Measurements from ENCODE around the gene CEND1.

The CEND1 gene

DNA sequence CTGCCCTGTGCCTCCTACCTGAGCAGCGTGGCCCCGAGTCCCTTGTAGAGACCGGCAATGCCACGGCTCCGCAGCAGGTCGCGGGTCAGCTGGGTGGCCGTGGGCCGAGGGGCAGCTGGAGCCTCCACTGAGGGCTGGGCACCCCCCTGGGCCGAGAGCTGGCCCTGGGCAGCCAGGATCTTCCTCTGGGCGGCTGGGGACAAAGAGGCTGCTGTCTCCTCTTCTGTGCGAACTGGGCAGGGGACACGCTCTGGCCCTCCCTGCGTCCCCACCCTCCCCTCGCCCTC, 2.6 kb upstream of the CEND1 start:
- no peaks in the 10 kb centered on the region for H3K9me3 ChIP-seq (ENCODE audit: insufficient read depth, low read length)
- H3K4me1 ChIP-seq (ENCODE audit: insufficient read depth, insufficient read length), result peaks cover 58% of the 10 kb centered on the region
- no peak for TF ChIP-seq YY1 (IDR thresholded peaks at IDR 0.05; ENCODE audit: insufficient read depth, insufficient read length)
- no peak for TF ChIP-seq SUZ12 (IDR thresholded peaks at IDR 0.05; ENCODE audit: extremely low read depth, insufficient read depth, insufficient read length)
- no peak for TF ChIP-seq ZNF274 (IDR thresholded peaks at IDR 0.05; ENCODE audit: low read depth, low read length)
- H3K9ac ChIP-seq (ENCODE audit: insufficient read length, low read depth), result no peak overlapping the region
- DNase-seq (ENCODE audit: low read depth, low spot score), result no peak
- peaks cover 39% of the 10 kb centered on the region for H3K36me3 ChIP-seq (ENCODE audit: insufficient read depth, insufficient read length, low read length)
- H3K4me3 ChIP-seq (ENCODE audit: insufficient read length, low read depth), result no peak overlapping the region
- no peaks in the 10 kb centered on the region for H3K27me3 ChIP-seq (ENCODE audit: insufficient read depth, insufficient read length)

DNA sequence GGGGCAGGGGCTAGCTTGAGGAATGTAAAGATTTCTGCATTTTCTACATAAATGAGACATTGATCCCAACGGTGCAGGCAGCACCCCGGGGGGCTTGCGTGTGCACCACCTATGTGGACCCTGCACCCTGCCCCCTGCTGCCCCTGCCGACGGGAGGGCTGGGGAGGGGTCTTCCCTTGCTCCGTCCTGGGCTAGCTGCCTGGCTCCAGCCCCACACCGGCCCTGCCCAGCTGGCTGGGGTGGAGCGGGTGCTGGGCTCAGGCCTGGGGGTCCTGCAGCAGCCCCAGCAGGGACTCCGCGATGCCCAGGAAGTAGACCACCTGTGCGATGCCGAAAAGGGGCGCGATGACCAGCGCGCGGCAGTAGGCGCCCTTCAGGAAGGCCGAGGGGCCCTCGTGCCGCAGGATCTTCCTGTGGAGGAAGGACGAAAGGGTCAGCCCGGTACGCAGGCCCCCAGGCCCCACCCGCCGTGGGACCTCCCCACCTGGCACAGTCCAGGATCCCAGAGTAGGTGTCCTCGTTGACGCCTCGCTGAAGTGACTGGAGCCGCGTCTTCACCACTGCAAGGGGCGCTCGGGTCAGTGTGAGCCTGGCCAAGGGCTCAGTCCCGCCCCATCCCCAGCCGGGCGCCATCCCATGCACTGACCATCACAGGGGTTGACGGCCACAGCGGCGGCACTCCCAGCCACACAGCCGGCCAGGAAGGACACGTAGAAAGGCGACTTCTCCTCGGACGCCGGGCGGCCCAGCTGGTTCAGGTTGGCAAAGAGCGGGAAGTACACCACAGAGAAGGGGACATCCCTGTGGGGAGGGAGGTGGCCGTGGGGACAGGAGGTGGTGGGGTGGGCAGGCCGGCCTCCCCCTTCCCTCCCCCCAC, 2.0 kb upstream of the CEND1 start:
- Histone ChIP-seq H3K9me3 (ENCODE audit: insufficient read depth, low read length) (no peaks in the 10 kb centered on the region), H3K27me3 (ENCODE audit: insufficient read depth, insufficient read length) (no peaks in the 10 kb centered on the region), H3K4me1 (ENCODE audit: insufficient read depth, insufficient read length) (peaks cover 59% of the 10 kb centered on the region), H3K9ac (ENCODE audit: insufficient read length, low read depth) (no peak overlapping the region), H3K4me3 (ENCODE audit: insufficient read length, low read depth) (no peak overlapping the region), H3K36me3 (ENCODE audit: insufficient read depth, insufficient read length, low read length) (peaks cover 42% of the 10 kb centered on the region)
- no peak for DNase-seq (ENCODE audit: low read depth, low spot score)
- TF ChIP-seq ZNF274 (IDR thresholded peaks at IDR 0.05; ENCODE audit: low read depth, low read length), result no peak
- no peak for TF ChIP-seq SUZ12 (IDR thresholded peaks at IDR 0.05; ENCODE audit: extremely low read depth, insufficient read depth, insufficient read length)
- no peak for TF ChIP-seq YY1 (IDR thresholded peaks at IDR 0.05; ENCODE audit: insufficient read depth, insufficient read length)

DNA sequence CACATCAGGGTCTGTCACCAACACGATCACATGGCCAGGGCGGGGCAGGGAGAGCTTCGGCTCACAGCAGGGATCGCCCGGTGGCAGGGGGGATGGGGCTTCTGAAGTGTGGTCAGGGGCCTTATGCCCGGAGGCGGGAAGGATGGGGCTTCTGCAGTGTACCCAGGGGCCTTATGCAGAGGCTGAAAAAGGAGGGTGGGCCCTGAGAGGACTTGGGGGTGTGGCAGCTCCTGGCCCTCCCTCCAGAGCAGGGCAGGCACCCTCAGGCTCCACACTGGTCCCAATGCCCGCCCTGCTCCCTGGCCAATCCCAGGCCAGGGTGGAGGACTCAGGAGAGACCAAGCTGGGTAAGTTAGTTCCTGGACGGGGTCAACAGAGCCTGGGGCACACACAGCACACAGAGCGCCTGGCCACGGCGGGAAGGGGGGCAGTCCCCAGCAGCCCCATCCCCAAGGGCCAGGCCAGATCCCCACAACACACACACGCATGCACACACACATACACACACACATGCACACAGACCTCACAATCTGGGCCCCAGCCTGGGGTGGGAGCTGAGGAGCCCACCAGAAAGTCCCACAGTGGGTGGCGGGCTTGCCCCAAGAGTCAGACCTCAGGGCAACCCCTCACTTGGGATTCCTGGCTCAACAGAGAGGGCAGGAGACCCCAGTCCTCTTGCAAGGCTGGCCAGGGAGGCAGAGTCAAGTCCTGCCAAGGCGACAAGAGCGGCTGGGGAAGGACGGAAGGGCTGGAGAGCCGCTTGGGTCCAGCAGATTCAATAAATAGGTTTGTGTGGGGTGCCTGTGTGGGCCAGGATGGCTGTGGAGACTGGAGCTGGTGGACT, 1.1 kb upstream of the CEND1 start:
- H3K27me3 ChIP-seq (ENCODE audit: insufficient read depth, insufficient read length), result no peaks in the 10 kb centered on the region
- H3K4me3 ChIP-seq (ENCODE audit: insufficient read length, low read depth), result no peak overlapping the region
- no peaks in the 10 kb centered on the region for H3K9me3 ChIP-seq (ENCODE audit: insufficient read depth, low read length)
- peaks cover 48% of the 10 kb centered on the region for H3K36me3 ChIP-seq (ENCODE audit: insufficient read depth, insufficient read length, low read length)
- H3K9ac ChIP-seq (ENCODE audit: insufficient read length, low read depth), result peak overlapping the region; percentile 76
- TF ChIP-seq SUZ12 (IDR thresholded peaks at IDR 0.05; ENCODE audit: extremely low read depth, insufficient read depth, insufficient read length) (no peak), YY1 (IDR thresholded peaks at IDR 0.05; ENCODE audit: insufficient read depth, insufficient read length) (no peak), ZNF274 (IDR thresholded peaks at IDR 0.05; ENCODE audit: low read depth, low read length) (no peak)
- DNase-seq (ENCODE audit: low read depth, low spot score), result no peak
- H3K4me1 ChIP-seq (ENCODE audit: insufficient read depth, insufficient read length), result peaks cover 56% of the 10 kb centered on the region

DNA sequence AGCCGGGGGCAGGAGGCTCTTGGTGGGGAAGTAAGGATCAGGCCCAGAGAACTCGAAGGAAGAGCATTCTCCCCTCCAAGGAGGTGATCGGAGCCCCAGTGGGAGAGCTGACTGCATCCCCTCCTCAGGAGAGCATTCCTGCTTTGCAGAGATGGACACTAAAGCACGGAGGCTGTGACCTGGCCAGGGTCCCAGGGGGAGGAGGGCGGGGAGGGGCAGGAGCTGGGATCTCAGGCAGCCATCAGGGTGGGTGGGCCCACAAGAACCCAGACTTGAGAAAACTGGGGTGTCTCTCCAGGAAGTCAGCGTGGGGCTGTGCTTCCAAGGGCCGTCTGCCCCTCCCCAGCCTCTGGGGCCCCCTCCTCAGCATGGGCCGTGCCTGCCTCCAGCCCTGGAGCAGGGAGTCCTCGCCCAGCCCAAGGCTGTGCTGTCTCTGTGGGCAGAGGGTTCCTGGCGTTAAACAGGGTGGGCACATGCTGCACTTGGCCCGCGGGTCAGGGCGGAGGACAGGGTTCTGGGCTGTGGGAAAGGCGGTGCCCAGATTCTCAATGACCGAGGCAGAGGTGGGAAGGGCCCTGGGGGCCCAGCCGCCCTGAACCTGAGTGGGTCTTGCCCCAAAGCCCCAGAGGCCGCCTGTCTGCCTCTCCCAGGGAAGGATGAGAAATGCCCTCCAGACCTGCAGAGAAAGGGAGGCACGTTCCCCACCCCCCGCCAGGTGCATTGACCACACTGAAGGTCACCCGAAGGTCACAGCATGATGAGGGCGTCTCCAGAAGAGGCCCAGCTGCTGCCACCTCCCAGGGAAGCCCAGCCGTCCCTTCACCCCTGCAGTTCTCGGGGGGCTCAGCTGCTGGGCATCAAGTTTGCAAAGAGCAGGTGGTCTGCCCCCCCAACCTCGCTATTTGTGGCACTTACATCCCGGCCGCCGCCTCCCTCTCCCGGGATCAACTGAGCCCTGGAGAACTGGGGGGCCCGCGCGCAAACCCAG, 643 bp downstream of the CEND1 start:
- no peak for DNase-seq (ENCODE audit: low read depth, low spot score)
- Histone ChIP-seq H3K9me3 (ENCODE audit: insufficient read depth, low read length) (no peaks in the 10 kb centered on the region), H3K4me3 (ENCODE audit: insufficient read length, low read depth) (no peak overlapping the region), H3K4me1 (ENCODE audit: insufficient read depth, insufficient read length) (peaks cover 41% of the 10 kb centered on the region), H3K9ac (ENCODE audit: insufficient read length, low read depth) (peak overlapping the region; percentile 50), H3K36me3 (ENCODE audit: insufficient read depth, insufficient read length, low read length) (peaks cover 48% of the 10 kb centered on the region), H3K27me3 (ENCODE audit: insufficient read depth, insufficient read length) (no peaks in the 10 kb centered on the region)
- TF ChIP-seq ZNF274 (IDR thresholded peaks at IDR 0.05; ENCODE audit: low read depth, low read length), result no peak
- TF ChIP-seq YY1 (IDR thresholded peaks at IDR 0.05; ENCODE audit: insufficient read depth, insufficient read length), result no peak
- TF ChIP-seq SUZ12 (IDR thresholded peaks at IDR 0.05; ENCODE audit: extremely low read depth, insufficient read depth, insufficient read length), result no peak

DNA sequence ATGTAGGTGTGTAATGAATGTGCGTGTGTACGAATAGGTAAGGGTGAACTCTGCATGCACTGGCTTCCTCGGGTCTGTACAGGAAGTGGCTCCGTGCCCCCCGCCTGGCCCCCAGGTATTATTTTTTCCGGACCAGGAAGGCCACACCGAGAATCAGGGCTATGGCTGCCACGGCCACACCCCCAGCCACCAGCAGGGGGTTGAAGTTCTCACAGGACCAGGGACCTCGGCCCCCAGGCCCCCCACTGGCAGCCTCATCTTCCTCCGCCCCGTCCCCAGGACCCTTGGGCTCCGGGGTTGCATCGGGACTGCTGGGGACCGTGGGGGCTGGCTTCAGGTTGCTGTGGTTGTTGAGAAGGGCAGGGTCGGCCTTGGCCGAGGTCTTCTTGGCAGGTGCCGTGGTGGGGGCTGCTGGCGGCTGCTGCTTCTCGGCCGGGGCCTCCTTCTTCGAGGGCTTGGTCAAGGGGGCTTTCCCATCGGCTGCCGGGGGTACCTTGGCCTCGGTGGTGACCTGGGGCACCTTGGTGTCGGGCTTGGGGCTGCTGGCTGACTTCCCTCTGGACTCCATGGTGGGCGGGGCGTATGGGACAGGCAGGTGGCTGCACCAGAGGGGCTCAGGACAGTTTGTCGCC, 1.8 kb downstream of the CEND1 start:
- H3K36me3 ChIP-seq (ENCODE audit: insufficient read depth, insufficient read length, low read length), result peaks cover 37% of the 10 kb centered on the region
- DNase-seq (ENCODE audit: low read depth, low spot score), result no peak
- no peak for TF ChIP-seq YY1 (IDR thresholded peaks at IDR 0.05; ENCODE audit: insufficient read depth, insufficient read length)
- TF ChIP-seq ZNF274 (IDR thresholded peaks at IDR 0.05; ENCODE audit: low read depth, low read length), result no peak
- TF ChIP-seq SUZ12 (IDR thresholded peaks at IDR 0.05; ENCODE audit: extremely low read depth, insufficient read depth, insufficient read length), result no peak
- no peaks in the 10 kb centered on the region for H3K9me3 ChIP-seq (ENCODE audit: insufficient read depth, low read length)
- no peak overlapping the region for H3K9ac ChIP-seq (ENCODE audit: insufficient read length, low read depth)
- H3K4me1 ChIP-seq (ENCODE audit: insufficient read depth, insufficient read length), result peaks cover 39% of the 10 kb centered on the region
- no peaks in the 10 kb centered on the region for H3K27me3 ChIP-seq (ENCODE audit: insufficient read depth, insufficient read length)
- no peak overlapping the region for H3K4me3 ChIP-seq (ENCODE audit: insufficient read length, low read depth)

DNA sequence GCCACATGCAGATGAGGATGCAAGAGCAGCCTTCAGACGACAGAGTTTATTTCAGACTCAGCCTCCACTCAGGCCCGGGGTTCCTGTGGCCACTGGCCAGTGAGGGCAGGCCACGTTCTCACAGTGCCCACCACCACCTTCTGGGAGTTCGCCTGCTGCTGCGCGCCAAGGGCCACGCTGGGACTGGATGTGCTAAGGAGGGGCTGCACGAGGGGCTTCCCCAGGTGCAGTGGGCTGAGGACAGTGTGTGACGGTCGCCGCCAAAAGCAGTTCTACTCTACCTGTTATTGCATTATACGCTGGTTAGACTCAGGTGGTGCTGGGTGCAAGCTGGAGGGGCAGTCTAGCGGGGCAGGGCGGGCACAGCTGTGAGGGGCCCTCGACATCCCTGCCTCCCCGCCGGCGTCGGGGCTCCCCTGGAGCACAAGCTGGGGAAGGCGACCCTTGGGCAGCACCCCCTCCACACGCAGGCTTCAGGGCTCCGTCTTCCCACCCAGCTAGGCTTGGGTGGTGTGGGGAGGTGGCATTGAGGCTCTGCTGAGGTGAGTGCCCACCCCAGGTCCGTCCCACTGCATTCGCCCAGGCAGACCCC, 2.7 kb downstream of the CEND1 start:
- DNase-seq (ENCODE audit: low read depth, low spot score), result no peak
- Histone ChIP-seq H3K27me3 (ENCODE audit: insufficient read depth, insufficient read length) (no peaks in the 10 kb centered on the region), H3K4me3 (ENCODE audit: insufficient read length, low read depth) (no peak overlapping the region), H3K9ac (ENCODE audit: insufficient read length, low read depth) (no peak overlapping the region), H3K9me3 (ENCODE audit: insufficient read depth, low read length) (no peaks in the 10 kb centered on the region), H3K4me1 (ENCODE audit: insufficient read depth, insufficient read length) (peaks cover 42% of the 10 kb centered on the region), H3K36me3 (ENCODE audit: insufficient read depth, insufficient read length, low read length) (peaks cover 32% of the 10 kb centered on the region)
- TF ChIP-seq YY1 (IDR thresholded peaks at IDR 0.05; ENCODE audit: insufficient read depth, insufficient read length), result no peak
- TF ChIP-seq ZNF274 (IDR thresholded peaks at IDR 0.05; ENCODE audit: low read depth, low read length), result no peak
- TF ChIP-seq SUZ12 (IDR thresholded peaks at IDR 0.05; ENCODE audit: extremely low read depth, insufficient read depth, insufficient read length), result no peak

All from NT2/D1 (cell line).